K562 (cell line): Measurements from ENCODE around the gene PRDM16. TPM values are rescaled to one million over a fixed set of nuclear protein-coding genes. Genes with fewer than 3 reads are reported as not detected.

ENCODE experiments used
- ATAC-seq: fragments of 200-7000 bp; cut with Tn5 transposase; 3 replicates; pipeline ENCODE4 v1.9.1; 2020; ENCODE audit warnings: moderate library complexity
- BruUV-seq: library from RNA; stranded (reverse); fragments of 400-500 nt; replicated peaks from 2 replicates; lab custom pipeline; 2021; lab: Mats Ljungman, UMichigan
- CTCF ChIA-PET: fragments of 300-600 bp; formaldehyde crosslinking; extraction: SDS; loops from one replicate; lab custom pipeline; 2021; ENCODE audit warnings: low intra/inter-chr PET ratio; lab: Yijun Ruan, JAX
- POLR2A ChIA-PET: fragments of 300-600, 350-650 bp; sonication (Branson Sonifier 250); formaldehyde crosslinking; extraction: SDS; loops from one replicate; lab custom pipeline; 2021; ENCODE audit warnings: antibody characterized with exemption, inconsistent platforms; lab: Yijun Ruan, JAX
- DNase-seq, 4 experiments: peaks; one replicate each; pipeline versions ENCODE4 v3.0.0 to v3.0.0-alpha.2; 2011 to 2018; ENCODE audit warnings: low spot score in 3 of 4, mixed read lengths in 3 of 4; ENCODE audit errors: extremely low read depth in 1 of 4
- FAIRE-seq: peaks from 2 replicates; lab custom pipeline; 2011; peaks lifted over from hg19 to GRCh38; lab: Jason Lieb, UNC
- H2AFZ ChIP-seq: 2 replicates; pipeline ENCODE4 v1.6.0; 2011; ENCODE audit warnings: low read depth, low read length, control low read depth, inconsistent platforms
- H3K27ac ChIP-seq: fragments of 200-600 bp; 3 replicates; pipeline ENCODE4 v1.8.0; 2011; ENCODE audit warnings: low read depth, mild to moderate bottlenecking, control low read depth, inconsistent platforms, low read length, moderate library complexity, mixed read lengths; ENCODE audit errors: extremely low read depth
- H3K27me3 ChIP-seq, 2 experiments: fragments of 300-600 bp in 1 of 2; 2 replicates in 1 of 2; 3 replicates in 1 of 2; pipeline versions ENCODE4 v1.6.0 to v1.8.0; 2011; ENCODE audit warnings: inconsistent platforms in 2 of 2, low read length in 2 of 2, mild to moderate bottlenecking in 1 of 2, mixed read lengths in 1 of 2, moderate library complexity in 1 of 2; ENCODE audit not compliant: control insufficient read depth in 2 of 2, insufficient read depth in 2 of 2
- H3K36me3 ChIP-seq: fragments of 300-600 bp; 3 replicates; pipeline ENCODE4 v1.8.0; 2011; ENCODE audit warnings: mild to moderate bottlenecking, low read length, inconsistent platforms; ENCODE audit not compliant: control insufficient read depth, insufficient read depth
- H3K4me1 ChIP-seq, 2 experiments: fragments of 200-600 bp in 1 of 2; replicated peaks in 1 of 2; 2 replicates in 1 of 2; 3 replicates in 1 of 2; pipeline versions ENCODE4 v1.5.1 to v1.8.0; 2011; ENCODE audit warnings: inconsistent platforms in 2 of 2, low read length in 2 of 2, mild to moderate bottlenecking in 1 of 2, mixed read lengths in 1 of 2, moderate library complexity in 1 of 2; ENCODE audit not compliant: control insufficient read depth in 2 of 2, insufficient read depth in 2 of 2
- H3K4me2 ChIP-seq: 2 replicates; pipeline ENCODE4 v1.6.1; 2011; ENCODE audit warnings: low read length, control low read depth, inconsistent platforms, mixed read lengths; ENCODE audit not compliant: insufficient read depth
- H3K4me3 ChIP-seq: fragments of 200-600 bp; sonication (generic), shearing (Covaris generic); 2 replicates; pipeline ENCODE4 v1.5.1; 2016; ENCODE audit warnings: control low read depth, inconsistent platforms
- H3K79me2 ChIP-seq: fragments of 200-600 bp; 3 replicates; pipeline ENCODE4 v1.8.0; 2011; ENCODE audit warnings: low read length, inconsistent platforms; ENCODE audit not compliant: control insufficient read depth, insufficient read depth
- H3K9ac ChIP-seq, 2 experiments: 2 replicates each; pipeline versions ENCODE4 v1.6.0 to v1.6.1; 2011; ENCODE audit warnings: low read depth in 2 of 2, low read length in 2 of 2, control low read depth in 1 of 2, inconsistent platforms in 1 of 2, mild to moderate bottlenecking in 1 of 2, mixed read lengths in 1 of 2; ENCODE audit not compliant: insufficient read depth in 1 of 2
- H3K9me1 ChIP-seq: one replicate; pipeline ENCODE4 v1.6.0; 2011; ENCODE audit warnings: inconsistent platforms, mild to moderate bottlenecking, low read length, moderate library complexity; ENCODE audit not compliant: control insufficient read depth, insufficient read depth
- H3K9me3 ChIP-seq: replicated peaks from 2 replicates; pipeline ENCODE4 v1.5.1; 2011; ENCODE audit warnings: low read depth, low read length, inconsistent platforms; ENCODE audit not compliant: control insufficient read depth, insufficient read depth
- H4K20me1 ChIP-seq: replicated peaks from 2 replicates; pipeline ENCODE4 v1.6.1; 2011; ENCODE audit warnings: low read length, inconsistent platforms, mixed read lengths; ENCODE audit not compliant: control insufficient read depth, insufficient read depth
- CGGBP1 ChIP-seq: fragments of 250-450 bp; sonication (Bioruptor Pico); IDR thresholded peaks from 2 replicates; pipeline ENCODE4 v1.9.0; 2021; ENCODE audit warnings: mild to moderate bottlenecking
- MAFF ChIP-seq: IDR thresholded peaks from 2 replicates; pipeline ENCODE4 v1.6.1; 2012; ENCODE audit warnings: low read length, improper control_type of control experiment
- PHTF2 ChIP-seq: fragments of 250-450 bp; sonication (Bioruptor Pico); IDR thresholded peaks from 2 replicates; pipeline ENCODE4 v1.5.0; 2021; ENCODE audit warnings: mild to moderate bottlenecking
- RFX7 ChIP-seq: fragments of 250-450 bp; sonication (Bioruptor Pico); IDR thresholded peaks from 2 replicates; pipeline ENCODE4 v1.5.1; 2021; ENCODE audit warnings: mild to moderate bottlenecking
- TBL1XR1 ChIP-seq, 2 experiments: IDR thresholded peaks; 2 replicates each; pipeline ENCODE4 v1.6.1; 2012; ENCODE audit warnings: improper control_type of control experiment in 2 of 2, low read length in 2 of 2, mild to moderate bottlenecking in 1 of 2
- ZBED1 ChIP-seq: IDR thresholded peaks from 2 replicates; pipeline ENCODE4 v1.6.1; 2014
- ZNF398 ChIP-seq: fragments of 250-450 bp; sonication (Bioruptor Pico); IDR thresholded peaks from 2 replicates; pipeline ENCODE4 v1.8.0; 2021; ENCODE audit warnings: moderate library complexity, mild to moderate bottlenecking, inconsistent platforms
- ZNF512 ChIP-seq: IDR thresholded peaks from 2 replicates; pipeline ENCODE4 v1.6.1; 2016; ENCODE audit warnings: missing genetic modification characterization, missing compliant biosample characterization
- WGBS: fragments of 100-300 bp; shearing (Covaris generic); methylation state at CpG from one replicate; pipeline ENCODE4 v1.1.6; 2016; ENCODE audit warnings: low coverage, mixed read lengths; ENCODE audit not compliant: insufficient coverage; ENCODE audit errors: missing lambda C conversion rate; 5-methylcytosine and 5-hydroxymethylcytosine counted together
- in situ Hi-C: fragments of 300-500 bp; cut with MboI; formaldehyde crosslinking; loops from 4 replicates; pipeline ENCODE4 v1.15.0; 2018; ENCODE audit warnings: inconsistent platforms, mixed read lengths
- intact Hi-C: fragments of 100-400 bp; cut with micrococcal nuclease; formaldehyde crosslinking; loops from 2 replicates; pipeline ENCODE4 v1.14.2; 2022
- polyA plus RNA-seq, 8 experiments: library from polyadenylated mRNA; depleted of rRNA in 4 of 8; stranded (reverse) in 5 of 8; unstranded in 3 of 8; fragments of >200 nt; fragmentation: Nextera tagmentation in 2 of 8; fragmentation: Illumina TruSeq in 1 of 8; extraction: Ambion mirVana in 2 of 8; extraction: Trizol in 1 of 8; gene quantifications; 2 replicates each; pipeline versions ENCODE4 v1.2.1 to v1.2.3, GENCODE V29; 2011 to 2014; ENCODE audit warnings: inconsistent platforms in 1 of 8, missing spikeins in 1 of 8
- total RNA-seq, 7 experiments: library from RNA; depleted of rRNA in 6 of 7; stranded (reverse); fragments of >200 nt in 6 of 7; fragmentation: Illumina TruSeq in 2 of 7; extraction: Trizol in 2 of 7; gene quantifications; 2 replicates each; pipeline versions ENCODE4 v1.2.1 to v1.2.3, GENCODE V29; 2011 to 2021; ENCODE audit warnings: low replicate concordance in 1 of 7

The PRDM16 gene
- total and polyA plus RNA-seq, 9 of the 15 experiments (the other 6 are each of a cell fraction or from before 2014, with no cell fraction given) = 0.10 to 0.27 TPM; not detected in 7

DNA sequence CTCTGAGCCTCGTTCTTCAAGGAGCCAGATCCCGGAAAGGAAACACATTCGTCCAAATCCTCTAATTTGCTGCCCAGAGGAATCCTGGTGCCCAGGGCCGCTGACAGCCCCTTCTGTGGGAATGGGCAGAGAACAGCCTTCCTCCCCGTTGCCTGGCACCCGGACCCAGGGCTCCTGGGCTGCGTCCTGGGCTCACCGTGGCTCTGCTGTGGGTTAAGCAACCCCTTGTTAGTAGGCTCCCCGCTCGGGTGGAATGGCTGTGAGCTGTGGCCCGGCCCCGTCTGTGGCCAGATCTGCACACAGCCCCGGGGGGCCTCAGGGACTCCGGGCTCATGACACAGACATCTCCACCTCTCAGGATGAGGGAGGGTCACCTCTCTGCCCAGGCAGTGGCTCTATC is 262.6 kb downstream of the PRDM16 start:
- ATAC-seq (no peak), FAIRE-seq (no peak), DNase-seq (no peak)
- WGBS = 2% methylated on average over 14 of the region's 14 CpGs
- H3K4me2 ChIP-seq = no peak overlapping the region
- H3K9me1 ChIP-seq = no peaks in the 10 kb centered on the region
- H3K4me3 ChIP-seq = no peak overlapping the region
- H3K79me2 ChIP-seq = no peaks in the 10 kb centered on the region
- intact Hi-C loops (no loop called here), in situ Hi-C loops (no loop called here)
- ChIA-PET POLR2A (interaction anchor here (0.8 kb wide), 1 partner anchor 16 kb away, joined by 3 read pairs; no protein-coding TSS in a partner anchor), CTCF (no interaction called here)
- TF ChIP-seq ZNF398 (CRISPR knock-in tag) (no peak), CGGBP1 (CRISPR knock-in tag) (no peak), ZBED1 (no peak), ZNF512 (no peak), TBL1XR1 (IDR thresholded peaks at IDR 0.05; ENCODE audit: low read length in 2 of 2) (no peak), PHTF2 (CRISPR knock-in tag) (no peak), RFX7 (CRISPR knock-in tag) (no peak), MAFF (no peak)
- H3K9me3 ChIP-seq = peaks cover 5% of the 10 kb centered on the region; the same call in 1 of the 2 replicates
- H2AFZ ChIP-seq = no peak overlapping the region
- H4K20me1 ChIP-seq = peaks cover 4% of the 10 kb centered on the region
- H3K9ac ChIP-seq = no peak overlapping the region
- H3K27me3 ChIP-seq = peaks cover 0 to 14% of the 10 kb centered on the region in 2 experiments; a peak in 1 of 5 replicates
- BruUV-seq = no TSS peak
- H3K36me3 ChIP-seq = no peaks in the 10 kb centered on the region
- H3K27ac ChIP-seq = no peak overlapping the region
- peaks cover 0 to 3% of the 10 kb centered on the region in 2 experiments; a peak in 1 of 5 replicates for H3K4me1 ChIP-seq
